Neural cell (in vitro differentiated cells): ENCODE results near the gene GATAD2A. TPM values are rescaled to one million over a fixed set of nuclear protein-coding genes. Genes with fewer than 3 reads are reported as not detected.

Experiments used
- H2AFZ ChIP-seq: fragments of 200-600, 300-800 bp; sonication (generic), shearing (Covaris generic); 2 replicates; pipeline ENCODE4 v1.6.0; 2014; ENCODE audit warnings: low read depth, mild to moderate bottlenecking, antibody characterized with exemption, low read length, moderate library complexity
- H3F3A ChIP-seq: fragments of 200-600 bp; shearing (Covaris generic); 2 replicates; pipeline ENCODE4 v1.6.1; 2016; ENCODE audit warnings: mild to moderate bottlenecking, moderate library complexity, mixed read lengths, antibody characterized with exemption, low read length; ENCODE audit not compliant: insufficient read depth, poor library complexity, severe bottlenecking
- H3K27ac ChIP-seq: fragments of 200-600, 300-800 bp; sonication (generic), shearing (Covaris generic); 2 replicates; pipeline ENCODE4 v1.5.1; 2014; ENCODE audit warnings: mild to moderate bottlenecking, low read length, moderate library complexity
- H3K27me3 ChIP-seq: fragments of 300-800, 200-600 bp; sonication (generic), shearing (Covaris generic); 2 replicates; pipeline ENCODE4 v1.6.0; 2014; ENCODE audit warnings: mild to moderate bottlenecking, low read depth, low read length, moderate library complexity; ENCODE audit not compliant: insufficient read depth
- H3K36me3 ChIP-seq: fragments of 300-800, 200-600 bp; sonication (generic), shearing (Covaris generic); 2 replicates; pipeline ENCODE4 v1.5.1; 2014; ENCODE audit warnings: mild to moderate bottlenecking, antibody characterized with exemption, low read length, moderate library complexity; ENCODE audit not compliant: insufficient read depth
- H3K4me2 ChIP-seq: fragments of 300-800, 200-600 bp; sonication (generic), shearing (Covaris generic); 2 replicates; pipeline ENCODE4 v1.6.0; 2014; ENCODE audit warnings: mild to moderate bottlenecking, low read length
- H3K4me3 ChIP-seq: fragments of 300-800, 200-600 bp; sonication (generic), shearing (Covaris generic); 2 replicates; pipeline ENCODE4 v1.5.1; 2014; ENCODE audit warnings: mild to moderate bottlenecking, low read length, moderate library complexity
- H3K79me2 ChIP-seq: fragments of 200-600 bp; shearing (Covaris generic); replicated peaks from 2 replicates; pipeline ENCODE4 v1.6.0; 2014; ENCODE audit warnings: mild to moderate bottlenecking, low read length, moderate library complexity; ENCODE audit not compliant: insufficient read depth
- H3K9ac ChIP-seq: fragments of 300-800, 200-600 bp; sonication (generic), shearing (Covaris generic); 2 replicates; pipeline ENCODE4 v1.6.1; 2016; ENCODE audit warnings: mild to moderate bottlenecking, low read length, mixed read lengths
- H3K9me2 ChIP-seq: fragments of 200-600 bp; shearing (Covaris generic); 2 replicates; pipeline ENCODE4 v1.6.1; 2016; ENCODE audit warnings: mild to moderate bottlenecking, low read length, mixed read lengths; ENCODE audit not compliant: insufficient read depth
- H3K9me3 ChIP-seq: fragments of 200-600, 300-800 bp; sonication (generic), shearing (Covaris generic); 2 replicates; pipeline ENCODE4 v1.6.1; 2016; ENCODE audit warnings: mild to moderate bottlenecking, mixed run types, low read length, moderate library complexity, mixed read lengths
- H4K20me1 ChIP-seq: fragments of 200-600 bp; shearing (Covaris generic); 2 replicates; pipeline ENCODE4 v1.6.1; 2016; ENCODE audit warnings: mild to moderate bottlenecking, mixed run types; ENCODE audit not compliant: insufficient read depth
- EP300 ChIP-seq: fragments of 450-650 bp; conservative IDR thresholded peaks from 2 replicates; pipeline ENCODE4 v1.6.1; 2014; ENCODE audit warnings: antibody characterized with exemption, mild to moderate bottlenecking, moderate library complexity; ENCODE audit not compliant: poor library complexity, severe bottlenecking
- EZH2 ChIP-seq: fragments of 200-600, 300-800 bp; shearing (Covaris generic), sonication (generic); IDR thresholded peaks from 2 replicates; pipeline ENCODE4 v1.6.1; 2014; ENCODE audit warnings: antibody characterized with exemption, low read length, borderline replicate concordance, mild to moderate bottlenecking; ENCODE audit not compliant: insufficient read depth, poor library complexity, severe bottlenecking
- MXI1 ChIP-seq: fragments of 450-650 bp; conservative IDR thresholded peaks from 2 replicates; pipeline ENCODE4 v1.6.1; 2014; ENCODE audit warnings: antibody characterized with exemption, mild to moderate bottlenecking; ENCODE audit not compliant: poor library complexity, severe bottlenecking
- POLR2AphosphoS5 ChIP-seq: IDR thresholded peaks from 2 replicates; pipeline ENCODE4 v1.6.1; 2012
- RAD21 ChIP-seq: fragments of 450-650 bp; conservative IDR thresholded peaks from 2 replicates; pipeline ENCODE4 v1.6.1; 2014; ENCODE audit warnings: antibody characterized with exemption, mild to moderate bottlenecking, moderate library complexity
- SMC3 ChIP-seq: fragments of 450-650 bp; conservative IDR thresholded peaks from 2 replicates; pipeline ENCODE4 v1.6.1; 2014; ENCODE audit warnings: antibody characterized with exemption, mild to moderate bottlenecking, moderate library complexity; ENCODE audit not compliant: poor library complexity
- TAF1 ChIP-seq: IDR thresholded peaks from 2 replicates; pipeline ENCODE4 v1.6.1; 2012; ENCODE audit warnings: low read depth
- polyA plus RNA-seq: library from polyadenylated mRNA; depleted of rRNA; stranded (reverse); fragments of >200 nt; gene quantifications from 2 replicates; pipeline ENCODE4 v1.2.3, GENCODE V29; 2014
- TF ChIP-seq, protein P1 (sequence below): fragments of 450-650 bp; IDR thresholded peaks from 2 replicates; pipeline ENCODE4 v1.5.1; 2014; ENCODE audit warnings: antibody characterized with exemption, mild to moderate bottlenecking, moderate library complexity; ENCODE audit not compliant: poor library complexity, severe bottlenecking
- TF ChIP-seq, protein P2 (sequence below): IDR thresholded peaks from 2 replicates; pipeline ENCODE4 v1.6.1; 2012; ENCODE audit warnings: borderline replicate concordance

Gene GATAD2A
- polyA plus RNA-seq, 1 donor from 2014 or later, result 13.9 TPM

DNA sequence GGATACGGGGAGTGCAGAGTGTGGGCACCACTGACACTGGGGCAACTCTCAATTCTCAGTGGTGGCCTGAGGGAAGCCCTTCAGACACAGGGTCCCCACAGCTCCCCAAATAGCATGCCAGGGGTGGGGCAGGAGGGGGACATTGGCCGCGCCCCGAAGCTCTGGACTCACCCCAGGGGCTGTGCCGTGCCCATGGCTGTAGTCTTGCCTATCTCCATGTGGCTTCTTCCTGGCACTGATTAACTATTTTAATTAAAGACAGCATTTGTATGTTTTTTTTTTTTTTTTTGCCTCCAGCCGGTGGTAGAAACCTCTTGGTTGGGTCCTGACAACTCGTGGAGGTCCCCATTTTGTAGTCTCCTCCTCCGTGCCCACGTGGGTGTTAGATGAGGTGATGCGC, 23.3 kb downstream of the GATAD2A start:
- H3F3A ChIP-seq, result no peaks in the 10 kb centered on the region
- no peaks in the 10 kb centered on the region for H3K9me3 ChIP-seq
- TF ChIP-seq MXI1 (no peak), TAF1 (no peak), SMC3 (no peak), POLR2AphosphoS5 (no peak), EP300 (no peak), RAD21 (no peak), EZH2 (no peak)
- TF ChIP-seq, protein P1, sequence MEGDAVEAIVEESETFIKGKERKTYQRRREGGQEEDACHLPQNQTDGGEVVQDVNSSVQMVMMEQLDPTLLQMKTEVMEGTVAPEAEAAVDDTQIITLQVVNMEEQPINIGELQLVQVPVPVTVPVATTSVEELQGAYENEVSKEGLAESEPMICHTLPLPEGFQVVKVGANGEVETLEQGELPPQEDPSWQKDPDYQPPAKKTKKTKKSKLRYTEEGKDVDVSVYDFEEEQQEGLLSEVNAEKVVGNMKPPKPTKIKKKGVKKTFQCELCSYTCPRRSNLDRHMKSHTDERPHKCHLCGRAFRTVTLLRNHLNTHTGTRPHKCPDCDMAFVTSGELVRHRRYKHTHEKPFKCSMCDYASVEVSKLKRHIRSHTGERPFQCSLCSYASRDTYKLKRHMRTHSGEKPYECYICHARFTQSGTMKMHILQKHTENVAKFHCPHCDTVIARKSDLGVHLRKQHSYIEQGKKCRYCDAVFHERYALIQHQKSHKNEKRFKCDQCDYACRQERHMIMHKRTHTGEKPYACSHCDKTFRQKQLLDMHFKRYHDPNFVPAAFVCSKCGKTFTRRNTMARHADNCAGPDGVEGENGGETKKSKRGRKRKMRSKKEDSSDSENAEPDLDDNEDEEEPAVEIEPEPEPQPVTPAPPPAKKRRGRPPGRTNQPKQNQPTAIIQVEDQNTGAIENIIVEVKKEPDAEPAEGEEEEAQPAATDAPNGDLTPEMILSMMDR, result no peak
- TF ChIP-seq, protein P2, sequence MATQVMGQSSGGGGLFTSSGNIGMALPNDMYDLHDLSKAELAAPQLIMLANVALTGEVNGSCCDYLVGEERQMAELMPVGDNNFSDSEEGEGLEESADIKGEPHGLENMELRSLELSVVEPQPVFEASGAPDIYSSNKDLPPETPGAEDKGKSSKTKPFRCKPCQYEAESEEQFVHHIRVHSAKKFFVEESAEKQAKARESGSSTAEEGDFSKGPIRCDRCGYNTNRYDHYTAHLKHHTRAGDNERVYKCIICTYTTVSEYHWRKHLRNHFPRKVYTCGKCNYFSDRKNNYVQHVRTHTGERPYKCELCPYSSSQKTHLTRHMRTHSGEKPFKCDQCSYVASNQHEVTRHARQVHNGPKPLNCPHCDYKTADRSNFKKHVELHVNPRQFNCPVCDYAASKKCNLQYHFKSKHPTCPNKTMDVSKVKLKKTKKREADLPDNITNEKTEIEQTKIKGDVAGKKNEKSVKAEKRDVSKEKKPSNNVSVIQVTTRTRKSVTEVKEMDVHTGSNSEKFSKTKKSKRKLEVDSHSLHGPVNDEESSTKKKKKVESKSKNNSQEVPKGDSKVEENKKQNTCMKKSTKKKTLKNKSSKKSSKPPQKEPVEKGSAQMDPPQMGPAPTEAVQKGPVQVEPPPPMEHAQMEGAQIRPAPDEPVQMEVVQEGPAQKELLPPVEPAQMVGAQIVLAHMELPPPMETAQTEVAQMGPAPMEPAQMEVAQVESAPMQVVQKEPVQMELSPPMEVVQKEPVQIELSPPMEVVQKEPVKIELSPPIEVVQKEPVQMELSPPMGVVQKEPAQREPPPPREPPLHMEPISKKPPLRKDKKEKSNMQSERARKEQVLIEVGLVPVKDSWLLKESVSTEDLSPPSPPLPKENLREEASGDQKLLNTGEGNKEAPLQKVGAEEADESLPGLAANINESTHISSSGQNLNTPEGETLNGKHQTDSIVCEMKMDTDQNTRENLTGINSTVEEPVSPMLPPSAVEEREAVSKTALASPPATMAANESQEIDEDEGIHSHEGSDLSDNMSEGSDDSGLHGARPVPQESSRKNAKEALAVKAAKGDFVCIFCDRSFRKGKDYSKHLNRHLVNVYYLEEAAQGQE, result no peak
- H4K20me1 ChIP-seq, result no peaks in the 10 kb centered on the region
- H3K9ac ChIP-seq, result no peak overlapping the region
- no peaks in the 10 kb centered on the region for H3K27me3 ChIP-seq
- H2AFZ ChIP-seq, result no peak overlapping the region
- H3K4me2 ChIP-seq, result no peak overlapping the region
- no peaks in the 10 kb centered on the region for H3K9me2 ChIP-seq
- peaks cover 29% of the 10 kb centered on the region for H3K79me2 ChIP-seq
- no peak overlapping the region for H3K4me3 ChIP-seq
- no peak overlapping the region for H3K27ac ChIP-seq
- no peaks in the 10 kb centered on the region for H3K36me3 ChIP-seq

DNA sequence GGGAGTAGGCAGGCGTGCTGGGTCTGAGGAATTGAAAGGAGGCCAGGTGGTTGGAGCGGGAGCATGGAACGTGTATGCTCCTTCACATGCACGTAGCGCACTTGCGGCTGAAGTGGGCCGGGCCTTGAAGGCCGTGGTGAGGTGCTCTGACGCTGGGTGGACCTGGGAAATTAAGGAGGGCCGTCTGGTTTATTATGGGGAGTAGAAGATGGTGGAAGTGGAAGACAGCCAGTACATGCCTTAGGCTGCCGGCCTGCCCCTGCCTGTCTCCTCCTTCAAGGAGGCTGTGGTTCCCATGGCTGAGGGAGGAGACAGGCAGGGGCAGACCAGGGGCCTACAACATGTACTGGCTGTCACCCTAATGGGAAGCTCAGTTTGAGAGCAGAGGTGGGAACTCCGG, 23.9 kb downstream of the GATAD2A start:
- TF ChIP-seq TAF1, result no peak
- TF ChIP-seq, protein P2, result no peak
- TF ChIP-seq EZH2, result no peak
- TF ChIP-seq POLR2AphosphoS5, result no peak
- TF ChIP-seq EP300, result no peak
- no peak for TF ChIP-seq MXI1
- TF ChIP-seq SMC3, result no peak
- TF ChIP-seq RAD21, result no peak
- TF ChIP-seq, protein P1, result no peak
- Histone ChIP-seq H4K20me1 (no peaks in the 10 kb centered on the region), H3K4me3 (no peak overlapping the region), H3K9me2 (no peaks in the 10 kb centered on the region), H3K36me3 (no peaks in the 10 kb centered on the region), H3K9ac (no peak overlapping the region), H3K79me2 (peaks cover 25% of the 10 kb centered on the region), H3K9me3 (no peaks in the 10 kb centered on the region), H3F3A (no peaks in the 10 kb centered on the region), H3K27me3 (no peaks in the 10 kb centered on the region), H2AFZ (no peak overlapping the region), H3K27ac (no peak overlapping the region), H3K4me2 (no peak overlapping the region)
